PC-9 (cell line): ENCODE data around the gene RBM17. TPM values are rescaled to one million over a fixed set of nuclear protein-coding genes. Genes with fewer than 3 reads are reported as not detected.
A peak's percentile ranks its signal among the peaks of the same experiment; 100 is the strongest.

Experiments
- Bru-seq: library from RNA; stranded (reverse); fragments of 400-500 nt; gene quantifications from one replicate; lab custom pipeline; 2021; lab: Mats Ljungman, UMichigan
- BruChase-seq, 2 experiments: library from RNA; stranded (reverse); fragments of 400-500 nt; gene quantifications; one replicate each; lab custom pipeline; 2021; lab: Mats Ljungman, UMichigan
- BruUV-seq: library from RNA; stranded (reverse); fragments of 400-500 nt; replicated peaks from 2 replicates; lab custom pipeline; 2021; lab: Mats Ljungman, UMichigan
- CTCF ChIA-PET: fragments of 300-600 bp; sonication (Branson Sonifier 250); formaldehyde crosslinking; loops from one replicate; lab custom pipeline; 2022; ENCODE audit warnings: antibody characterized with exemption; lab: Charles Lee
- POLR2A ChIA-PET: fragments of 300-600 bp; sonication (Branson Sonifier 250); formaldehyde crosslinking; loops from one replicate; lab custom pipeline; 2022; ENCODE audit warnings: antibody characterized with exemption; ENCODE audit not compliant: unreplicated experiment; lab: Charles Lee
- DNase-seq, 2 experiments: peaks; one replicate each; pipeline versions ENCODE4 v3.0.0 to v3.0.0-alpha.2; 2015 to 2022; ENCODE audit warnings: mixed read lengths in 1 of 2
- H2AFZ ChIP-seq: fragments of 200-600 bp; sonication (generic); 2 replicates; pipeline ENCODE4 v1.8.1; 2017; ENCODE audit warnings: antibody characterized with exemption
- H3F3A ChIP-seq: fragments of 200-600 bp; sonication (generic); 2 replicates; pipeline ENCODE4 v1.8.1; 2017; ENCODE audit warnings: antibody characterized with exemption, mild to moderate bottlenecking, low read depth; ENCODE audit not compliant: insufficient read depth
- H3K27ac ChIP-seq: fragments of 200-600 bp; sonication (generic); 2 replicates; pipeline ENCODE4 v1.6.1; 2016; ENCODE audit warnings: mixed run types
- H3K27me3 ChIP-seq: fragments of 200-600 bp; sonication (generic); 2 replicates; pipeline ENCODE4 v1.6.1; 2016; ENCODE audit warnings: low read depth, mixed run types; ENCODE audit not compliant: insufficient read depth
- H3K36me3 ChIP-seq: fragments of 200-600 bp; sonication (generic); 2 replicates; pipeline ENCODE4 v1.6.1; 2016; ENCODE audit warnings: low read depth, mixed run types
- H3K4me1 ChIP-seq: fragments of 200-600 bp; sonication (generic); replicated peaks from 2 replicates; pipeline ENCODE4 v1.6.1; 2016; ENCODE audit warnings: mixed run types; ENCODE audit not compliant: insufficient read depth
- H3K4me2 ChIP-seq: fragments of 200-600 bp; sonication (generic); 2 replicates; pipeline ENCODE4 v1.6.1; 2017; ENCODE audit warnings: mixed run types
- H3K4me3 ChIP-seq: fragments of 200-600 bp; sonication (generic); 2 replicates; pipeline ENCODE4 v1.6.1; 2016; ENCODE audit warnings: mixed run types
- H3K79me2 ChIP-seq: fragments of 200-600 bp; sonication (generic); 2 replicates; pipeline ENCODE4 v1.6.1; 2017; ENCODE audit warnings: low read depth, mixed run types
- H3K9me2 ChIP-seq: fragments of 200-600 bp; sonication (generic); 2 replicates; pipeline ENCODE4 v1.8.1; 2017; ENCODE audit warnings: mild to moderate bottlenecking; ENCODE audit not compliant: insufficient read depth
- H3K9me3 ChIP-seq: fragments of 200-600 bp; sonication (generic); 2 replicates; pipeline ENCODE4 v1.8.1; 2016; ENCODE audit warnings: low read depth; ENCODE audit not compliant: insufficient read depth
- H4K20me1 ChIP-seq: fragments of 200-600 bp; sonication (generic); 2 replicates; pipeline ENCODE4 v1.8.1; 2017; ENCODE audit not compliant: insufficient read depth
- CTCF ChIP-seq: fragments of 200-600 bp; sonication (generic); conservative IDR thresholded peaks from 2 replicates; pipeline ENCODE4 v1.6.1; 2017; ENCODE audit warnings: mixed run types, antibody characterized with exemption, mild to moderate bottlenecking, moderate library complexity
- EZH2 ChIP-seq: fragments of 200-600 bp; sonication (generic); IDR thresholded peaks from 2 replicates; pipeline ENCODE4 v1.8.0; 2017; ENCODE audit warnings: antibody characterized with exemption, low read depth
- intact Hi-C: fragments of 100-400 bp; cut with micrococcal nuclease; formaldehyde crosslinking; loops from one replicate; pipeline ENCODE4 v1.10.0; 2022; ENCODE audit not compliant: unreplicated experiment
- long read RNA-seq: library from polyadenylated mRNA; stranded (forward); transcript quantifications from one replicate; pipeline ENCODE4 v2.0.0, GENCODE V29; 2022
- total RNA-seq: library from RNA; stranded (reverse); gene quantifications from 2 replicates; pipeline ENCODE4 v1.2.3, GENCODE V29; 2021

The RBM17 gene, protein sequence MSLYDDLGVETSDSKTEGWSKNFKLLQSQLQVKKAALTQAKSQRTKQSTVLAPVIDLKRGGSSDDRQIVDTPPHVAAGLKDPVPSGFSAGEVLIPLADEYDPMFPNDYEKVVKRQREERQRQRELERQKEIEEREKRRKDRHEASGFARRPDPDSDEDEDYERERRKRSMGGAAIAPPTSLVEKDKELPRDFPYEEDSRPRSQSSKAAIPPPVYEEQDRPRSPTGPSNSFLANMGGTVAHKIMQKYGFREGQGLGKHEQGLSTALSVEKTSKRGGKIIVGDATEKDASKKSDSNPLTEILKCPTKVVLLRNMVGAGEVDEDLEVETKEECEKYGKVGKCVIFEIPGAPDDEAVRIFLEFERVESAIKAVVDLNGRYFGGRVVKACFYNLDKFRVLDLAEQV
- 98.2 and 131 TPM in 2 replicates for total RNA-seq
- percentile 93 among the genes with signal in this experiment for Bru-seq, nascent RNA
- BruChase-seq, experiment 1, labeled RNA remaining after a 2-hour chase: percentile 95 among the genes with signal in this experiment
- BruChase-seq, experiment 2, labeled RNA remaining after a 6-hour chase: percentile 94 among the genes with signal in this experiment
- long read RNA-seq, transcript RBM17-201 (12 exons, 2,755 nt): major isoform, 63 of 96 reads
- long read RNA-seq, partial matches to known transcripts: 26 of 96 reads
- long read RNA-seq, other reads (novel, unspliced or antisense): 7 of 96 reads

GRCh38 chr10:6088721-6089333 is at the start of gene RBM17:
RBM17 (plus strand) TSS chr10:6089034; CDS start chr10:6097066, 8,032 bp downstream.
- peaks cover 22% of the 10 kb centered on the region for H4K20me1 ChIP-seq
- ChIA-PET CTCF (no interaction called here), POLR2A (interaction anchor here (0.5 kb wide), 1 partner anchor 642 kb away, joined by 4 read pairs; no protein-coding TSS in a partner anchor)
- H2AFZ ChIP-seq: peak within 1 kb of the TSS; percentile 67; the same call in 1 of the 2 replicates
- peak within 1 kb of the TSS; percentile 88 for H3K4me2 ChIP-seq
- H3K4me1 ChIP-seq: peaks cover 16% of the 10 kb centered on the region
- no peaks in the 10 kb centered on the region for H3K9me3 ChIP-seq
- no peaks in the 10 kb centered on the region for H3F3A ChIP-seq
- H3K9me2 ChIP-seq: no peaks in the 10 kb centered on the region
- BruUV-seq: no TSS peak
- peak; percentile 69 to 97 for DNase-seq
- peaks cover 3% of the 10 kb centered on the region; the same call in 1 of the 2 replicates for H3K27me3 ChIP-seq
- H3K27ac ChIP-seq: 0 out of 2 replicates have a peak within 1 kb of the TSS, but pooled peaks have one; percentile 19
- no peaks in the 10 kb centered on the region for H3K36me3 ChIP-seq
- H3K79me2 ChIP-seq: peaks cover 46% of the 10 kb centered on the region
- H3K4me3 ChIP-seq: peak within 1 kb of the TSS; percentile 71
- TF ChIP-seq CTCF (peak; percentile 97), EZH2 (no peak)
- intact Hi-C loops: loop anchor here (2.0 to 10.0 kb wide), 4 partner anchors 74 to 1274 kb away; partner anchors contain the start of gene FBH1

DNA sequence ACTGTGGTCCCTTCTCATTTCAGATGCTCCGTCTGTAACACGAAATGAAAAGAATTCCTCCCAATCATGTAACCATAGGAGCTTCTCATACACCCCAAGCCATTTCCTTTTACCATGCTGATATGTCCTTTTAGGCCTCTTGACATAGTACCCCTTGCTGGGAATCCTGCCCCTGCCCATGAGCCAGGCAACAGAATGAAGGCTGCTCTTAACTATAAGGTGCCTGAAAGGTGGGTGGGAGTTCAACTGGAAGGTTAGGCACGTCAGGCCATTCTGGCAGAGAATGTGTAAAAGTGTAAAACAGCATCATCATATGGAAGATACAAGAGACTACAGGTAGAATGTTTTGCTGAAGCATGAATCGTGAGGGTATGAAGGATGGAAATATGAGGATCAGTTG is 49.1 kb upstream of the RBM17 start:
- H3K9me3 ChIP-seq: no peaks in the 10 kb centered on the region
- no peak overlapping the region for H3K4me2 ChIP-seq
- no peaks in the 10 kb centered on the region for H3K9me2 ChIP-seq

More for the DNA sequence above, 49.1 kb upstream of the RBM17 start:
- H2AFZ ChIP-seq: no peak overlapping the region
- ChIA-PET CTCF (no interaction called here), POLR2A (no interaction called here)
- DNase-seq: no peak
- intact Hi-C loops: no loop called here
- H3F3A ChIP-seq: no peaks in the 10 kb centered on the region
- H3K4me3 ChIP-seq: no peak overlapping the region
- H3K79me2 ChIP-seq: no peaks in the 10 kb centered on the region
- no TSS peak for BruUV-seq
- H3K27me3 ChIP-seq: no peaks in the 10 kb centered on the region
- H3K27ac ChIP-seq: no peak overlapping the region
- H3K4me1 ChIP-seq: no peaks in the 10 kb centered on the region
- H3K36me3 ChIP-seq: no peaks in the 10 kb centered on the region
- no peaks in the 10 kb centered on the region for H4K20me1 ChIP-seq
- no peak for TF ChIP-seq EZH2
- no peak for TF ChIP-seq CTCF
